HUDEP-2 (cell line): ENCODE results near the gene MXI1.

Experiments
- DNase-seq, 76 experiments: peaks; one replicate each; lab custom pipeline; 2025; ENCODE audit not compliant: unreplicated experiment in 76 of 76; lab: John Stamatoyannopoulos, UW

Gene MXI1

GRCh38 chr10:110212119-110213006 lies 5.0 kb downstream of the MXI1 start:
- peak in 69 of 76 experiments; percentile 9 to 75 (median 42) for DNase-seq

- DNase-seq: no peak
Observed at GRCh38 chr10:110214371-110214826, 7.0 kb downstream of the MXI1 start.

DNA sequence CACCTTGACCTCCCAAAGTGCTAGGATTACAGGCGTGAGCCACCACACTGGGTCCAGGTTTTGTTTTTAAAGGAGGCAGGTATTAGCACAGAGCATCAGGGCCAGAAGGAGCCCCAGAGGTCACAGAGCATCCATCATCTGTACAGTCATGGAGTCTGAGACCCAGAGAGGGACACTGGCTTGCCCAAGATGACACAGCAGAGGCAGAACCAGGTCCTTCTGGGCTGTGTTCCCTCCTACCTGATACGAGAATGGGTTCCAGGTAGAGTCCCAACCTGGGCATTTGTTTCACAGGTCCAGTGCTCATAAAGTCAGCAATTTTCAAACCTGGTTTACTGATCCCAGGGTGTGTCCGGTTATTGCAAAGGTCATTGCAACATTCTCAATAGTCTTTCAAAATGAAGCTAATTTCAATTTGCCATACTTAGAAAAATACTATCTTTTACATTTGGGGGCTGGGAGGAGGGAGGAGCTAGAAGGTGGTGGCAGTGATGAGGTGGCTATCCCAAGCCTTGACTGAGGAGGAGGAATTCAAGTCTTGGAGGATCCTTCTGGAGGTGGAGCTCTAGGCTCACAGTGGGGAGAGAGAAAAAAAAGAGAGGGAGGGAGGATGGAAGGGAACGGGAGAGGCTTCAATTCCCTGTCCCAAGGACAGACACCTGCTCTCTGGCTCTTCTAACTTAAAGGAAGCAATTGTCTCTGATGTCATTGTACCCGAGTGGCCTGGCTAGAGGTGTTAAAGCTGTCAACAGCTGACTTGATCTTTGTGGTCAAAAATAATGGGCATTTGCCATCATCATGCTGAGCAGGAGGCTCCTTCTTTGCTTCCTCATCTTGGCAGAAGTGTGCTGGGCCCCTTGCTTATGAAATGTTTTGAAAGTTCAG lies 8.1 kb downstream of the MXI1 start:
- peak in 1 of 76 experiments; percentile 23 for DNase-seq

DNA sequence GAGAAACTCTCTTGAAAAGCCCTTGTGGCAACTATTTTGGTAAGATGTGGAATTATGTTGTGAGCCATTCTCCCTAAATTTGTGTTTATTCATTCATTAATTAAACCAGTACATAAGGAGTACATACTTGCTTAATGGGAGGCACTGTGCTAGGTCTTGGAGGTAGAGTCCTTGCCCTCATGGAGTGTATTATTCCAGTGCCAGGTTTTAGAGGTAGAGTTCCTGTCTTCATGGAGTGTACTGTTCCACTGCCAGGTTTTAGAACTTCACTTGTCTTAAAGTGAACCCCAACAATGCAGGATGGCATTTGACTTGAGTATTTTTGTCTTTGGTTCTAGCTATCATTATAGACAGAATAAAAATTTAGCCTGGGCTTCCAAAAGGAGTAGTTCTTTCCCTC lies 8.8 kb downstream of the MXI1 start:
- peak in 1 of 76 experiments; percentile 17 for DNase-seq

- peak in 5 of 76 experiments; percentile 12 to 51 (median 23) for DNase-seq
Observed at GRCh38 chr10:110216942-110217661, 9.7 kb downstream of the MXI1 start.

DNA sequence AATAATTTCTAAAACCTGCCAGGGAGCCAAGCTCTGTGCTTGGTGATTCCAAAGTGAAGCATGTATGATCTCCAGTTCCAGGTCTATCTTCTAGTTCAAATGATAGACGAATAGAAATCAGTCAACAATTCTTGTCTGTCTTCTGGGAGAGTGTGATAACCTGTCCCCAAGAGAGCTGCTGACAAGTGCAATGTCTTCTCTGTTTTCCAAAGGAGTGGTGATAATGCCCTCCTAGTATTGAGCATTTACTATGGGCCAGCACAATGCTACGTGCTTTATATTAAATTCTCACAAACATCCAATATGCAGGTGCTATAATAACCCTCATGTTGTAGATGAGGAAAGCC lies 10.2 kb downstream of the MXI1 start:
- peak in 15 of 76 experiments; percentile 6 to 57 (median 31) for DNase-seq

GRCh38 chr10:110218632-110219031 lies 11.2 kb downstream of the MXI1 start:
- no peak for DNase-seq

- no peak for DNase-seq
Observed at GRCh38 chr10:110219884-110220283, 12.5 kb downstream of the MXI1 start.

DNA sequence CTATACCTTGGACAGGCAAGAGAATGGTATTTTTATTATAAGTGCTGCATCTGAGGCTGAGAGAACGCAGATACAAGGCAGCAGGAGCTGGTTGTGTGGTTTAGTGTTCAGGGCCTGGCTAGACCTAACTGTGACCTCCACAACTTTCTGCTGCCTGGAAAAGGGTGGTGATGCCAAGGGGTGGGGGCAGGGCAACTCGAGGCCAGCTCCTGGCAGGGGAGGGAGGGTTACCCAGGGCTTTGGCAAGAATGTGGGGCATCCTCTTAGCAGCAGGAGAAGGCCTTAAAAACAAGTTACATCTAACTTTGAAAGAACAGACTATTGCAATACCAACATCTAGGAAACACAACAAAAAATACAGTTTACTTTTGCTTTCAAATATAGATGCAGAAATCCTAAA lies 13.0 kb downstream of the MXI1 start:
- peak in 34 of 76 experiments; percentile 6 to 55 (median 26) for DNase-seq

DNA sequence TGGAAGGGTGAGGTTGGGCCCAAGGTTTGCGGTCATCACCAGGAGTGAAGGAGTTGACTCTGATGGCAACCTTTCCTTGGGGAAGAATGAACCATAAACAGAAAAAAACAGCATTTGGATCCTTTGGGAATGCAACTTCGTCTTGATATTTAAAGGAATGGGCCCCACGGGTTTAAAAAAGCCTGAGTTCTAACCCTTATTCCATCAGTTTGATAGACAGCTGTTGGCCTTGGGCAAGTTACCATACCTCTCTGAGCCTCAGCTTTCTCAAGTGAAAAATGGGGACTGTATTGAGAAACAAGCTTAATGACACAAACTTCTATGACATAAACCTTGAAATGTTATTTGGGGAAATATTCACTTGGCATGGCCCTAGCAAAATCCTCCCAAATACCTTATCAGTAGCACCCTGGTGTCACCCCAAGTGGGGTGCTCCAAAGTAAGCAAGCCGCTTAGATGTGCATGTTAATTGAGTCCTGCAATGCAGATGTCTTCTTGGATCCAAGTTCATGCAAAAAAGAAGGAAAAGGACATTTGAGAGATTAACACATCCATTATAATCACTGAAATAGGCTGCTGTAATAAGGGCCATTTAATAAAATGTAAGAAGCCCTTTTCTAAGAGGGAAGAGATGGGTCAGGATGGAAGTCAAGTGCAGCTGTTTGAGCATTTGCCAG lies 13.8 kb downstream of the MXI1 start:
- DNase-seq: peak in 18 of 76 experiments; percentile 3 to 57 (median 41)

GRCh38 chr10:110221721-110222261 lies 14.4 kb downstream of the MXI1 start:
- peak in 74 of 76 experiments; percentile 25 to 95 (median 84) for DNase-seq

GRCh38 chr10:110222641-110223297 lies 15.4 kb downstream of the MXI1 start:
- no peak for DNase-seq

DNA sequence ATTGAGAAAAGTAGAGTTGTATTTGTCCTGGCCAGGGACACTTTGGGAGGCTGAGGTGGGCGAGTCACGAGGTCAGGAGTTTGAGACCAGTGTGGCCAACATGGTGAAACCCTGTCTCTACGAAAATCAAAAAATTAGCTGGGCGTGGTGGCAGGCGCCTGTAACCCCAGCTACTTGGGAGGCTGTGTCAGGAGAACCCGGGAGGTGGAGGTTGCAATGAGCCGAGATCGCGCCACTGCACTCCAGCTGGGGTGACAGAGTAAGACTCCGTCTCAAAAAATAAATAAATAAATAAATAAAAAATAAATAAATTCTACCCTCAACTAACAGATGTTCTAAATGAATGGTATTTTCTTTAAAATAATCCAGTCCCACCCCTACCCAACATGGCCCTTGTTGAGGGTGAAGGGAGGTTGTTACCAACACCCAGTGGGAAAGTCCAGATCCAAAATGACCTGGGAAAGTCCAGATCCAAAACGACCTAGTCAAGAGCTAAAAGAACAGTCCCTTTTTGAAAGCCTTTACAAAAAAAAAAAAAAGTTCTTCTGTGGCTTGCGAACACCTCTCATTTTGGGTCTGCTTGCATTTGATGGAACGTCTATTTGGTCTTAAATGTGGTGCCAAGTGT lies 16.0 kb downstream of the MXI1 start:
- no peak for DNase-seq

DNA sequence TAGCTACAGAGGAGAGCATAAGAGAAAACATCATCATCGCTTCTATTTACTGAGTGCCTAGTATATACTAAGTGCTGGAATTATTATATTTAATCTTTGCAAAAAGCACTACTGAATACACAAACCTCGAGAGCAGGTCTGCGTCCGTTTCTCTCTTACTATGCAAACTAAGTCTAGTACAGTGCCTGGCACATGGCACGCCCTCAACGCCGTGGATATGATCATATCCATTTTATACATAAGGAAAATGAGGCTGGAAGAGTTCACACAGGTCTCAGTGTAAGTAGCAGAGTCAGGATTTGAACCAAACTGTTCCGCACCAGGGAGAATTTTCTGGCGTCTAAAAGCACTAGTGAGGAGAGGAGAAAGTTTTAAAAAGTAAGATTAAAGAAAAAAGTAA lies 17.6 kb downstream of the MXI1 start:
- DNase-seq: peak in 1 of 76 experiments; percentile 12

- DNase-seq: no peak
Observed at GRCh38 chr10:110225441-110225755, 18.0 kb downstream of the MXI1 start.

GRCh38 chr10:110225756-110226542 lies 18.5 kb downstream of the MXI1 start:
- peak in 73 of 76 experiments; percentile 20 to 91 (median 82) for DNase-seq

- DNase-seq: peak in 72 of 76 experiments; percentile 10 to 90 (median 77)
Observed at GRCh38 chr10:110226543-110226925, 19.1 kb downstream of the MXI1 start.
